GM21528 (cell line): ENCODE measurements around the gene MRPS11.
"Not testable (repeated sequence)": the region's sequence is repeated elsewhere in the genome, so short reads cannot be mapped to it uniquely, and the experiment has no call there.

Experiments
- ATAC-seq: cut with Tn5 transposase; IDR thresholded peaks from one replicate; pipeline ENCODE4 v1.9.1; 2021; ENCODE audit warnings: mild to moderate bottlenecking, moderate library complexity; ENCODE audit not compliant: unreplicated experiment, low FRiP score

MRPS11 gene

DNA sequence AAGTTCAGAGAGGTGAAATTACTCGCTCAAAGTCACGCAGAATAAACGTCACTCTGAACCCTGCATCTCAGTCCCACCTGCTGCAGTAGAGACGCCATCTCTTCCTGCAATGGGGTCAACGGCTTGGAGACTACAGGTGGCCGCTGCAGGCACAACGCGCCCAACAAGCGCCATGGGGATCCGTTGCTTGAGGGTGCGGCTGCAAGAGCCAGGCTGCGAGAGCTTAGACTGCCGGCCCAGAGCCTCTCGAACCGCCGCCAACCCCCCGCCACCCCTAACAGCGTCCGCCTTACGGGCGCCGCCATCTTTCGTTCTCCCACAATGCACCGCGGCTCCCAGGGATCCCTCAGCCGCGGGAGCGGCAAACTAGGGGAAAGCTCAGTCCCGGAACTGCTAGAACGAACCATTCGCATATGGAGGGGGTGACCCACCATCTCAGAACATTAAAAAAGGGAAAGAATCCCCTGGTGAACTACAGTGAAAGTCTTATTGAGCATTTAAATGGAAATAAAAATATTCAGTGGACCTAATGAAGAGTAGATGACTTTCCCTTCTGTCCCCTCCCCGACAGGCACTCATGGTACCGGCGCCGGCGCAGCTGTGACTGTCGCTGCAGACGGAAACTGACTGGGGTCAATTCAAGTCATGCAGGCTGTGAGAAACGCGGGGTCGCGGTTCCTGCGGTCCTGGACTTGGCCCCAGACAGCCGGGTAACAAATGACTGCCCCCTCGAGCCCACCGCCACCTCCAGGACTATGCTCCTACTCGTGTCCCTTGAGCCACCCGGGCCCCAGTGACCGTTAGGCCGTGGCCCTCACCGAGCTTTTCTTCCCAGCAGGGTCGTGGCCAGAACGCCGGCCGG, at the start of gene MRPS11, which contains the start of gene MRPL46:
MRPS11 (plus strand) TSS at position 636 of the 862 bp plus-strand sequence; CDS start at position 646, 10 bp downstream.
MRPL46 (minus strand) TSS at position 316 of the 862 bp plus-strand sequence; CDS start at position 305, 11 bp downstream.
- ATAC-seq: peak; percentile 91

DNA sequence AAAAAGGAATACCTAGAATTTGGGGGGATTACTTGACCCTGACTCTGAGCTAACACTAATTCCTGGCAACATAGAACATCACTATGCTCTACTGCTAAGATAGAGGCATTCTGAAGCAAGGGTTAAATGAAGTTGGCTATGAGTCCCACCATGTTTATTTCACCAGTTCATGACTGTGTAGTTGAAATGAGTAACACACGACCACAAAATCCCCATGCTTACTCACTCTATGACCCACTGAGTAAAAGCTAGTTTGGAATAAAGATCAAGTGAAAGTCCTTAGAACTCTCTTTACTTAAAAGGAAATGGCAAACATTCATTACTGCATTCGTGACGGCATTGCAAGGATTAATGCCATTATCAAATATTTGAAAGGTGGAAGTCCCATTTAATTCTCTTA, 47.7 kb upstream of the MRPS11 start:
- no peak for ATAC-seq

DNA sequence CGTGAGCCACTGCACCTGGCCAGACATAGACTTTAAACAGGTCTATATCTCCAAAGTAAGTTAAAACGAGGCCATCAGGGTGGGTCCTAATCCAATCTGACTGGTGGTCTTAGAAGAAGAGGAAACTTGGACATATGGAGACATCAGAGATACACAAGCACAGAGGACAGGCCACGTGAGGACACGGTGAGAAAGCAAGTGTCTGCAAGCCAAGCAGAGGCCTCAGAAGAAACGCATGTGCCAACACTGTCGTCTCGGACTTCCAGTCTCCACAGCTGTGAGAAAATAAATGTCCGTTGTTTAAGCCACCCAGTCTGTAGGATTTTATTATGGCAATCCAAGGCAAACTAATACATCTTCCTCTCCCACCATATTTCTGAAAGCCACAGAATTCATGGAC, 44.2 kb upstream of the MRPS11 start:
- no peak for ATAC-seq

DNA sequence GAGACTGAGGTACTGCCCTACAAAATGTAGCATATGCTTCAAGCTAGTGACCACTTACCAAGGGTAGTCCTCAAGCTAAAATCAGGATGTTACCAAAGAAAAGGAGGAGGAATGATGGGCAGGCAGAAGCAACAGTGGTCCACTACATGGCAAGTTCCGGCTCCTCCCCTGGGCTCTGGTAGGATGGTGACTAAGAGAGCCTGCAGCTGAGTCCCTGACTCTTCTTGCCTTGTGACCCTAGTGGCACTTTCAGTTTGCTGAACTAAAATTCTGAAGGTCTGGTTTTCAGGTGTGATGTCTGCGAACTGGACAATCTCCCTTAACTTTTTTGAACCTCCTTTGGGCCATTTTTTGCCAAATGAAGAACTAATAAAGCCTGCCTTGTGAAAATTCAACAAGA, 41.2 kb upstream of the MRPS11 start:
- ATAC-seq: no peak

DNA sequence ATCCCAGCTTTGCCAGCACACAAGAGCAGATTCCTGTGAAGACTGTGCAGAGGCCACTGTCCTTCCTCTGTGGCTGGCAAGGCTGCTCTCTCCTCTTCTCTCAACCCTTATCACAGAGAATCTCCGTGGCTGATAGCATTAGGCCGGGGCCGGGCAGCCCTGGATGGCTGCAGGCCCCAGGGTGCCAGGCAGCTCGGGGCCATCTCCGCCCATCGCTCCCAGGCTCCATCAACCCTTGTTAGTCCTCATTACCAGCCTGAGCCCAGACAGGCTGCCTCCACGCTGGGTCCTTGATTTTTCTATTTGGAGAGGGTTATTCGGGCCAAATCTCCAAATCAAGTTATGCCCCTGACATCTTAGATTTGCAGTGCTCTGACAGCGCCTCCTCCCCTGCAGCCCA, 39.5 kb upstream of the MRPS11 start:
- ATAC-seq: no peak

DNA sequence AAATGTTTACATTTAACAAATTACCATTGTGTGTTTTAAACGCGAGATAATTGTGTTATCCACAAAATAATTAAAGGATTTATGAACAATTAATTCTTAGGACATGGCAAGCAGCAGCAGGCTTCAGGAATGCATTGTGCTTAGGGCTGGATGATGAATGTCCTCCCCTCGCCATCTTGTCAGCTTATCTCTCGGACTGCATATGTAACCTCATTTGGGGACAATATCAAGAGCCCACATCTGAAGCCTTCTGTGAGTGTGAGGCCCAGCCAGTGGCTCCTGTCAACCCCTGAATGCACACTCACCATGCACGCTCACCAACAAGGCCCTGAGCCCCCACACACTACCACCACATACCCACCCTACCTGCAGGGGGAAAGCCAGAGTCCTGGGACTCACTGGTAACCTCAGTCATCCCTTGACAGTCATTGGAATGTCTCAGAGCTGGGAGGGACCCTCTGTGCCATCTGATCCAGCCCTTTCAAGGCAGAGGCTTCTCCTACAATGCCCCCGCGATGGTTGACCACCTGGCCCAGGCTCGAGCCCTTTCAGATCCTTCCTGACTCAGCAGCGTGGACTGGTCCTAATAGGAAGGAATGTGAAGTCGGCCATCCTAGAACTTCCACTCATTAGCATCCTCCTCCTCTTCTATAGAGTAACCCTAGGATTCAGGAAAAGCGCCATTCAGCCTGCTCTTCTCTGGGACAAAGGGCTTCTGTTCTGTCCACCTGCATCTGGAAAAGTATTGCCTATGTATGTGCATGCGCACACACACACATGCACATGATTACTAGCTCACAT, 38.5 kb upstream of the MRPS11 start:
- no peak for ATAC-seq

DNA sequence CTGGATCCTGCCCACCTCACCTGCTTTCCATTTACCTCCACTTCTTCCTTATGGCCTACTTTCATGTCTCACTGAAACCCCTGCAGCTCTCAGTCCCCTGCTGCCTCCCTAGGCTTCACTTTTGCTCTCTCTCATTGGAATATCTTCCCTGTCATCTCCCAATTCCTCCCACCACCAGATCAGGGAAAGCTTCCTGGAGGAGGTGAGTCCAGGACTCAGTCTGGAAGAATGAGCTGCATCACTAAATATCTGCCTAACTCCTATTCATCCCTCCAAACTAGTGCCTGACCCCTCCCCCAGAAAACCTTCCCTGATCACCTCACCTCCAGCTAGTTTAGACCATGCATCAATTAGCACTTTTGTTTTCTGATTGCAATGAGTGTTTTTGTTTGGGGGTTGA, 37.5 kb upstream of the MRPS11 start:
- no peak for ATAC-seq

DNA sequence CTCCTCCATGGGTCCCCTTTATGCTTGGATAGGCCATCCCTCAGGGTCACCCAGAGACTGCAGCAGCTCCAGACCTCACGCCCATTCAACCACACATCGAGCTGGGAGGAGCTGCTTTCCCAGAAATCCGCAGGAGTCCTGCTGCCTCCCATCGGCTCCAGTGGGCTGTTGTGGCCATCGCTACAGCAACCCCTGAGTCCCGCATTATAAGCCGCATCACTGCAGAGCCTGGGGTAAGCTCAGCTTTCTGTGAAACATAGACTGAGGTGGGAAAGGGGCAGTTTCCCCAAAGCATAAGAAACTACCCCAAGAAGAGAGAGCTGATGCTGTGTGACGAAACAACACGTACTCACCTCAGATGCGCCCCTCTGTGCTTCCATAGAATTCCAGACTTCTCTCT, 36.1 kb upstream of the MRPS11 start:
- no peak for ATAC-seq

DNA sequence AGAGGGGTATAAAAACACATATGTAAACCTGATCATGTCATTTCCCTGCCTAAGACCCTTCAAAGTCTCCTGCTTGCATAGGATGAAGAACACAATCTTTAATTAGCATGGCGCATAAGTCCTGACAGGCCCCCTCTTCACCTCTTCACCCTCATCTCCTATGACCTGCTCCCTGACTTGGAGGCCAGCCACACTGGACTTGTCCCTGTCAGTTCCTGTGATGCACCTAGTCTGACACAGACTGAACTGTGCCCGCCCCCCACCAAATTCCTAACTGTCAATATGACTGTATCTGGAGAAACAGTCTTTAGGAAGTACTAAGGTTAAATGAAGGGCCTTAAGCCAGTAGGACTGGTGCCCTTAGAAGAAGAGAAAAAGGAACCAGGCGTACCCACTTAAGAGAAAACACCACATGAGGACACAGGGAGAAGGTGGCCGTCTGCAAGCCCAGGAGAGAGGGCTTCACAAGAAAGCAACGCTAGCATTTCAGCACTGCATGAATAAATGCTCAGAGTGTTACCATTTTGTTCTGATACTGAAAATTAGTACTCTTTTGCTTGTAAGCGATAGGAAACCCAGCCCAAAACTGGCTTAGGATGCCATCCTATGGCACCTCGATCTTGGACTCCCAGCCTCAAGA, 34.3 kb upstream of the MRPS11 start:
- ATAC-seq: no peak

DNA sequence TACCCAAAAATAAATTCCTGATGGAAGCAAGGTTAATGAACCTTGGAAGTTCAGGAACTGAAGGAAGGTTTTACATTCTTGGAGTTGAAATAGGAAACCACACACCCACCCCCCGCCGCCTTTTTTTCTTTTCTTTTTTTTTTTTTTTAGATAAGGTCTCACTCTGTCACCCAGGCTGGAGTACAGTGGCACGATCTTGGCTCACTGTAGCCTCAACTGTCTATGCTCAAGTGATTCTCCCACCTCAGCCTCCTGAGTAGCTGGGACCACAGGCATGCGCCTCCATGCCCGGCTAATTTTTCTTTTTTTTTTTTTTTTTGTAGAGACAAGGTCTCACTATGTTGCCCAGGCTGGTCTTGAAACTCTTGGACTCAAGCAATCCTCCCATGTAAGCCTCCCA, 33.4 kb upstream of the MRPS11 start:
- not testable (repeated sequence) for ATAC-seq

DNA sequence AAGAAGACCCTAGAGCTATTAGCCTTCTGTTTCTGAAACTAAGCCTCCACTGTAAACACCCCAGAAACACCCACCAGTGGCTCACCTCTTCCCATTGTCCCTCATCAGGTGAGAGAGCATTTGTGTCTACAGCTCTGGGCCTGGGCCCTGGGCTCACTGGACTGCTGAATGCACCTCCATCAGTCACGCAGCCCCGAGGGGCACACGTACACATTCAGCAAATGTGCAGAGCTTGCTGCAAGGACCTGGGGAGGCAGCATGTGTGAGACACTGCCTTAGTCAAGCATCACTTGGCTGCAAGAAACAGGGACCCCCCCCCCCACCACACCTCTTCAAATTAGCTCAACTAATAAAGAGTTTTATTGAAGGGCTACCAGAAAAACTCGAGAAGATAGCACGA, 29.3 kb upstream of the MRPS11 start:
- no peak for ATAC-seq

DNA sequence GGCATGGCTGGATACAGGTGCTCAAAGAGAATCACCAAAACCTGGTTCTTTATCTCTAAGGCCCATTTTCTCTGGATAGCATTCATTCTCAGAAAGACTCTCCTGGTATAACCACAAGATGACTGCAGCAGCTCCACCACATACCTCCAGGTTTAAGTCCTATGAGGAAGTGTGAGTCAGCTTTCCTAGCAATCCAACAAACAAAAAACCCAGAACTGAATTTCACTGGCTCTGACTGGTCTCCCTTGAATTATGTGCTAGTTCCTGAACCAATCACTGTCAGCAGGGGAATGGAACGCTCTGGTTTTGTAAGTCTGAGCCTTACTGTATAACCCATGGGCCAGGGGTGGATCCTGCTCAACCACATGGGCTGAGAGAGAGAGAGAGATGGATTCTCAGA, 27.5 kb upstream of the MRPS11 start:
- no peak for ATAC-seq

DNA sequence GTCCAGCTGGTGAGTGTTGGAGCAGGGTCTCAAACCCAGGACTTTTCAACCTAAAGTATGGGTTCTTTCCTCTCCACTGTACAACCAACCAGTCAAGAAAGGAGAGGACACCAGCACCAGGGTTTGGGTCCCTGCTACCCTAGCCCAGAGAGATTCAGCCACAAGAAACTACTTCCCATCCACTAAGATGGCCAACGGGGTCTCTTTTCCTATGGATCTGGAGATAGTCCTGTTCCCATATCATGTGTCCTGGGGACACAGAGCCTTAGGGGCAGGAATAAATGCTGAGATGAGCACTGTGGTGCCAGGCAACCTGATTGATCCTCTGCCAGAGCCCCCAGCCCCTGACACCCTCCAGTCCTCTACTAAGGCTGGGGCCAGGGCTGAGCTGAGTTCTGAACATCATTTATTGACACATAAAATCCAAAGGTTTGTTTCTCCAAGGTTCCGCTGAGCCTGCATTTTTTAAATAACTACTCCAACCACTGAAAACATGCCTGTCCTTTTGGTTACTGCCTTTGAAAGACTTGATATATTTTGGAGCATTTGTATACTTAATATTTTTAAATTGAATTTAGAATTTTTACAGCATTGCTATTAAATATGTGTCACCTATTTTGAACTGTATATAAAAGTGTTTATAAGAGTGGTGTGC, 26.3 kb upstream of the MRPS11 start:
- no peak for ATAC-seq

DNA sequence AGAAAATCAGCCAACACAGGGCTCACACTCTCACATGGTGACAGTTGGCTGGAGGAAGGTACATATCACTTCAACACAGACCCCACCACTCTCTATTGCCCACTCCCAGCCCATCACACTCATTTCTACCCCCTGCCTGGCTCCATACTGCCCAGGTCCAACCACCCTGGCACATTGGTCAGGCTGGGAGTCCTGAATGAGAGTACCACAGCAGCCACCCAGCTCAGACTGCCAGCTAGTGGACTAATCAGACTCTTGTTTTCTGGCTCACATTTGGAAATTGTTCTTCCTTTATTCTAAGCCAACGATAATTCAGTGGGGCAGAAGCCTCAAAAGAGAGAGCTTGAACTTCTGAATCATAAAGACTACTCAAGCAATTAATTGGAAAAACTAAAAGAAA, 20.3 kb upstream of the MRPS11 start:
- no peak for ATAC-seq

DNA sequence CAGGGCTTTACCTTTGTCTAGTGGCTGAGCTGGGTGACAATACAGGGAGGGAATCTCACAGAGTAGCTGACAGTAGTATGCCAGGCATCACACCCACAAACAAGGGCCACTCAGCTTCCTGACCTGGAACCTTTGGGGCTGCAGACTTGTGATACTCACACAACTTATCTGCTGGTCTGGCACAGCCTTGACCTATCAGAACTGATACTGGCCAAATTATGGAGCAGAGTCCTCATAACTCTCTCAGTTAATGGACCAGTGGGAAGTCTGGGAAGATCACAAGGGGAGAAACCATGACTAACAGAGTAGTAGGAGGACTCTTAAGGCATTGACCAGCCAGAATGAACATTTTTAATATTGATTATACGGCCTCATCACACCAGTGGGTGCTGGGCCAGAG, 19.8 kb upstream of the MRPS11 start:
- ATAC-seq: no peak

DNA sequence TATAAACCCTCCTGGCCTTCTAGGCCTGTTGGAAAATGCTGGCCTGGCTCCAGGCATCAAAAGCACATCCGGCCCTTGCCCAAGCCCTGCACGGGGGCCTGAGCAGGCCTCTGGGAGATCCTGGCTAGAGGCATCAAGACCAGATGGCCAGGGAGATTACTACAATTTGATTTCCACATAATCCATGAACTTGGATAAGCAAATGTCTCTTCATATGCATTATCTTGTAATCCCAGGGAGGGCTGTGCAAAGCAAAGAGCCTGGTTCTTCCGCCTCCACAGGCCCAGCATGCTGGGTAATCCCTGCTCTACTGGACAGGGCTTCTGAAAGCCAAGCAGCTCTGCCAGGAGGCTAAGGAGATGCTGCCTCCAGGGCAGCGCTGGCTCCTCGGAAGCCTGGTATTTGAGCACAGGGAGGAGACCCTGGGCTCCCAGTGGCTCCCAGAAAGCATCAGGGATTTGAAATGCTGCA, 18.5 kb upstream of the MRPS11 start:
- ATAC-seq: no peak

DNA sequence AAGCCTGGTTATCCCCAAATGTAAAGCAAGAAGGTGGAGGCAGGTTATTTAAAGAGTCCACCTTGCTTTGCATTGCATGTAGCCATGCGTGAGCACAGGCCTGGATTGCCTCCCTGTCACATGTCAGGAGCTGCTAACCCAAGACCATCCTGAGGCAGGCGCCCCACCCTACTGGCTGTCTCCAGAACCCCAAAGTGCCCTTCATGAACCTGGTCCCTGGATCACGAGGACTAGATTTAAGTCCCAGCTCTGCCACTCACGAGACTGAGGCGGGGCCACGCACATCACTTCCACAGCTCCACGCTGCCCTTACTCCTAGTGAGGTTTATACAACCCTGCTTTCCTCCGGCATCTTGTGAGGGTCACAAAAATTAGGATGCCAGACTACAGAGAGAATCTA, 17.9 kb upstream of the MRPS11 start:
- ATAC-seq: no peak

DNA sequence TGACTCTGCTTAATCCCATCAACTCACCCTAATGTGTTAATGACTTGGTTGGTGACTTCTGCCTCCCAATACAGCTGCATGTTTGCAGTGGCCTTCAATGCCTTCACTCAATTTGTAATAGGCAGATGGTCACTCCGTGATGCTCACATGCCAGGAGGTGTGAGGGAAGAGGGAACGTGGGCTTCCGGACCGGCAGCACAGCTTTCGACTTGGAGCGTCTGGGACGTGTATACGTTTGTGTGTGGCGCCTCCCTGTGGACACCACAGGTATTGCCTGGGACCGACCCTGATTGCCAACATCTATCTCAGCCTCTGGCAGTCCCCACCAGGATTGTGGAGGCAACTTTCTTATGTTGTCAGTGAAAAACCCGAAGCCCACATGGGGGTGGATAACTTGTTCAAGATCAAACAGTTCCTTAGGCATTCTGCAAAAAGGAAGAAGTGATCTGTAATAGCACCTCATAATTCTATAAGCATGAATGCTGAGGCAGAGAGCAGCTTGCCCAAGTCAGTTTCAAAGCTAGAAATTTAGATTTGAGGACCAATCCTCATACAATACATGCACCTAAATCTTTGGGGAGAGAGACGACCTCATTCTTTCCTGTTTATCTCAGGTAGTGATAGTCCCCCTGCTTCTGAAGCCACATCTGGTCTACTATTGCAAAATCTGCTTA, 17.2 kb upstream of the MRPS11 start:
- no peak for ATAC-seq

DNA sequence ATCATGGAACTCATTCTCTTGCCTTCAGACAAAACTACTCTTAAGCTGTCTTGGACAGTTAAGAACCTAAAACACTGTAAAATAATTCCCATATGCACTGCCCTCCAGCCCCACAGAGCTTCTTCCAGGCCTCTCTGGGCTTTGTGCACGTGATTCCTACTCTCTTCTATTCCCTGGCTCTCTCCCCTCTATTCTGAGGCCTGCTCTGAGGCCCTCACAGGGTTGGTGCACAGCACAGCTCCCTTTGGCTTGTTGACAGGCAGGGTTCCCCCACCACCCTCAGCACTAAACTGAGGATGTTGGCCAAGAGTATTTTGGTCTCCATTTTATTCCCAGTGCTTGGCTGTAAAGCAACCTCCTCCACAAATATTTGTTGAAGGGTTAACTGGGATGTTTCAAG, 13.9 kb upstream of the MRPS11 start:
- ATAC-seq: no peak

DNA sequence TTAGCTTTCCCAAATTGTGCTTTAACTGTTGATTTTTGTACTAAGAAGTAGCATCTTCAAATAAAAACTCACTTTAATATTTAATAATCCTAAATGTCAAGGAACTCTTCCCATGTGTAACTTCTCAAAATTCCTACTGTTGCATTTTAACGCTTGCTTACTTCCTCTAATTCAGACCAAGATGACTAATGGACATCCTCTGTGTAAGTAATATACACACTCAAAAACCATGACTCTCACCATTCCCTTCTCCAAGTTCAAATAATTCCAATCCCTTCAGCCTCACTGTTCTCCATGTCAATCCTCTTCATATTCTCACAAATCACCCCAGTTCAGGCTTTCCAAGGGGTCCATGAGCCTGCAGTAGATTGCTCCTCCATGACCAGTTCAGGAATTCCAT, 13.3 kb upstream of the MRPS11 start:
- ATAC-seq: no peak
